NCI-H2029 (cell line): ENCODE measurements around the gene KLHDC7B.

Source experiments
- DNase-seq: peaks from one replicate; lab custom pipeline; 2025; lab: John Stamatoyannopoulos, UW

Gene KLHDC7B

GRCh38 chr22:50548040-50548920 lies 2.6 kb downstream of the KLHDC7B start:
- DNase-seq, result no peak

DNA sequence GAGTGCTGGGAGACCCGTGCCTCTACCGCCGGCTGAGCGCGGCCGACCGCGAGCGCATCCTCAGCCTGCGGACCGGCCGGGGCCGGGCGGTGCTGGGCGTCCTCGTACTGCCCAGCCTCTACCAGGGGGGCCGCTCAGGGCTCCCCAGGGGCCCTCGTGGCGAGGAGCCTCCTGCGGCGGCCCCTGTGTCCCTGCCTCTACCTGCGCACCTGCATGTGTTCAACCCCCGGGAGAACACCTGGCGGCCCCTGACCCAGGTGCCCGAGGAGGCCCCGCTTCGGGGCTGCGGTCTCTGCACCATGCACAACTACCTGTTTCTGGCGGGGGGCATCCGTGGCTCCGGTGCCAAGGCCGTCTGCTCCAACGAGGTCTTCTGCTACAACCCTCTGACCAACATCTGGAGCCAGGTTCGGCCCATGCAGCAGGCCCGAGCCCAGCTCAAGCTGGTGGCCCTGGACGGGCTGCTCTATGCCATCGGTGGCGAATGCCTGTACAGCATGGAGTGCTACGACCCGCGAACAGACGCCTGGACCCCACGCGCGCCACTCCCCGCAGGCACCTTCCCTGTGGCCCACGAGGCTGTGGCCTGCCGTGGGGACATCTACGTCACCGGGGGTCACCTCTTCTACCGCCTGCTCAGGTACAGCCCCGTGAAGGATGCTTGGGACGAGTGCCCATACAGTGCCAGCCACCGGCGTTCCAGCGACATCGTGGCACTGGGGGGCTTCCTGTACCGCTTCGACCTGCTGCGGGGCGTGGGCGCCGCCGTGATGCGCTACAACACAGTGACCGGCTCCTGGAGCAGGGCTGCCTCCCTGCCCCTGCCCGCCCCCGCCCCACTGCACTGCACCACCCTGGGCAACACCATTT lies 3.5 kb downstream of the KLHDC7B start:
- no peak for DNase-seq

DNA sequence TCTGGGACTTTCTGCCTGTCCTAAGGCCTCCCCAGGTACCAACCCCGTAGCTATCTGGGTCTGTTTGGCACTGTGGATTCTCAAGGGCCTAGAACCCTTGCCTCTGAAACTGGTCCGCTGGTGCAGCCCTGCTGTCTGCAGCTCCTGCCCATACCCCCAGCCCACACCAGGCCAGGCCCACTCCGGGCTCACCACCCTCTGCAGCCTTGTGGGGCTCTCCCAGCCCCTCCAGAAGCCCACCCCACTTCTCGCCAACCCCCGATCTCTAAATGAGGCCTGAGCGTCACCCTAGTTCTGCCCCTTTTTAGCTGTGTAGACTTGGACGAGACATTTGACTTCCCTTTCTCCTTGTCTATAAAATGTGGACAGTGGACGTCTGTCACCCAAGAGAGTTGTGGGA lies 4.7 kb downstream of the KLHDC7B start:
- DNase-seq, result no peak

DNA sequence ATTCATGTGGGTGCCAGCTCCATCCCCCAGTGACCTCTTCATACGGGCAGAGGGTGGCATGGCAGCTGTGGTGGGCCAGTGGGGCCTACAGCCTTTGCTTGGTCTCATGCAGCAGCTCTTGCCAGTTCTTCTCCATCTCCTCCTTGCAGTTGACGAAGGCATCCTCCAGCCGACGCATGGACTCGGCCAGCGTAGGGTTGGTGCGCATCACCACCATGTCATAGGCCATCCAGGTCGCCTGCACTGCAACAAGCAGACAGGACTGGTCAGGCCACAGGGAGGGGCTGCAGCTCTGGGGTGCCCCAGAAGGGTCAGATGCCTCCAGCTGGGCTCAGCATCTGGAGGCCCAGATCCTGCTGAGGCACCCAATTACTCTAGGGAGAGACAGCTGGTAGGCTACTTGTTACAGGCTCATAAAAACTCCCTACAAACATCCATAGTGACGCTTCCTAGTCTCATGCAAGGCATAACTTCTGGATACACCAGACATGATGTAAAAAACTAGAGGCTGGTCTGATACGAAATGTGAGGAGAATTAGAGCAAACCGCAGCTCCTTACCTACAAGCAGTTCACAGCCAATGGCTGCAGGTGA lies 5.6 kb downstream of the KLHDC7B start:
- DNase-seq, result no peak

DNA sequence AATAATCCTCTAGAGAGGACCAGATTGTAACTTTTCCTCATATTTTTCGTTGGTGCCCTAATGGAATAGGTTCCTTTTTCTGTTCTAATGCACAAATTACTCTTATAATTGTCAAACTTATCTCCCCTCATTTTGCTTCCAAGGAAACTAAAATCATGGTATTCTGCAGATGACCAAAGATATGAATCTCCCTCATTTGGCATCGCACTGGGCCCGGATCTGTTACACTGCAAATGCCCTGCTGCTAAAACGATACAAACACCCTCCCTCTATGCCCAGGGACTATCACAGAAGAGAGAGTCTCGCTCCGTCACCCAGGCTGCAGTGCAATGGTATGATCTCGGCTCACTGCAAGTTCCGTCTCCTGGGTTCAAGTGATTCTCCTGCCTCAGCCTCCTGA lies 7.6 kb downstream of the KLHDC7B start:
- DNase-seq, result no peak

DNA sequence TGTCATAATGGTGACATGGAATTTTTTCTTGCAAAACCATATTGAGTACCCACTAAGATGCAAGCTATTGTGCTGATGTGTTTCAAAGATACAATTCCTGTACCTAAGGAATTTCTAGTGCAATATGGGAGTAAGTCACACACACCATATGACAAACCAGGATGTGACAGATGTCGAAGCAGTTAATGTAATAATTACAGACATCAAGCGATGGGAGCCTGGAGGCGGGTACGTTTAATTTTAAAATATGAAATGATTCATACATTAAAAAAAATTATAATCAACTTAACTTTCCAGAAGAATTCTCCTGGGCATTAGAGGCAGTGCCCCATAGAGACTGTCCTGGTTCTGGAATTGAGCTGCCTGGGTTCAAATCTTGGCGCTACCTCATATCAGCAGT lies 11.0 kb downstream of the KLHDC7B start:
- DNase-seq, result no peak

GRCh38 chr22:50560034-50560433 lies 14.3 kb downstream of the KLHDC7B start:
- DNase-seq, result no peak

GRCh38 chr22:50561401-50562358 lies 16.0 kb downstream of the KLHDC7B start:
- DNase-seq, result no peak

DNA sequence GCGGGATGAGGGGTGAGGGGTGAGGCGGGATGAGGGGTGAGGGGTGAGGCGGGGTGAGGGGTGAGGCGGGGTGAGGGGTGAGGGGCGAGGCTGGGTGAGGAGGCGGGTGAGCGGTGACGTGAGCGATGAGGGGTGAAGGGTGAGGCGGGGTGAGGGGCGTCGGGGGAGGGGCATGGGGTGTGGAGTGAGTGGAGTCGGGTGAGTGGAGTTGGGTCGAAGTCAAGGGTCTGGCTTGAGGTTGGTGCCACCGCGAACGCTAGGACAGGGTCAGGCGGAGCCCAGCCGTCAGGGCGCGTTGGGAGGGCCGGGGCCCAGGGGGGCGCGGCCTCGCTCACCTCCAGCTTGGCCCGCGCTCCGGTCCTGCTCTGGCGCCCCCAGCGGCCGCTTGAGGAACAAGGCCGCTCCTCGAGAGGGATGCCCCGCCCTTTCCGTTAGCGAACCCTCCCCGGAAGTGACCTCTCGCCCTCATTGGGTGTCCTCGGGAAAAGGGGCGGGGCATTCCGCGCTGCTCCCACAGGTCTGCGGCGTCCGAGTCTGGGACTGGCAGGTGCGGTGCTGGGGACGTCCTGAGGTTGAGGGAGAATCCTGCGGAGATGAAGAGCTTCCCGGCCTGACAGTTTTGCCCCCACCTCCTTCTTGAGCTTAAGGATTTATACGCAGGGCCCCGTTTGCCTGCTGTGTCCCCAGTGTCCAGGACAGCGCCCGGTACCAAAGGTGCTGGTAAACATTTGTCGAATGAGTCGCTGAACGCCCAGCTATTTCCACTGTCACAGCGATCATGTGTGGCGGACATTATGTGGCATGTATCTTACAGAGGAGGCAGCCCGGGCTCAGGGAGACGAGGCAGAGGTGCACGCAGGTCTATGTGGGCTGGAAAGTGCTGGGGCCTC lies 17.1 kb downstream of the KLHDC7B start, which contains the start of gene SYCE3:
SYCE3 (minus strand) TSS at position 397 of the 890 bp plus-strand sequence. CDS start 6,514 bp downstream, outside the sequence.
- DNase-seq, result peak; percentile 87

- DNase-seq, result no peak
These were observed 17.9 kb downstream of the KLHDC7B start for GRCh38 chr22:50563413-50564160.

- no peak for DNase-seq
These were observed 18.6 kb downstream of the KLHDC7B start for GRCh38 chr22:50564289-50564688.

DNA sequence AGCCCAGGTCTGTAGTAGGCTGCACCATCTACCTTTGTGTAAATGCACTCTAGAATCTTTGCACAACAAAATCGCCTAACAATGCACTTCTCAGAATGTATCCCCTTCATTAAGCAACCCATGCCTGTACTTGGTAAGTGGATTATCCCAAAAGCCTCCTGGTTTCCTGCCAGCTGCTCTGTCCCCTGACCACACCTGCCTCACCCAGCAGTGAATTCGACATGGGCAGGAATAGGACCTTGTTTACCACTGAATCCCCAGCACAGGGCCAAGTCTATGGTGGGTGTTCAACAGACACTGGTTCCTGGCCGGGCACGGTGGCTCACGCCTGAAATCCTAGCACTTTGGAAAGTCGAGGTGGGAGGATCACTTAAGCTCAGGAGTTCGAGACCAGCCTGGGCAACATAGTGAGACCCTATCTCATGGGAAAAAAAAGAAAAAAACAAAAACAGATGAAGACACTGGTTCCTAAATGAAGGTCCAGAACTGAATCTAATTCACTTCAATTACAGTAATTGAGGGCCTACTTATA lies 22.1 kb downstream of the KLHDC7B start:
- DNase-seq, result no peak

DNA sequence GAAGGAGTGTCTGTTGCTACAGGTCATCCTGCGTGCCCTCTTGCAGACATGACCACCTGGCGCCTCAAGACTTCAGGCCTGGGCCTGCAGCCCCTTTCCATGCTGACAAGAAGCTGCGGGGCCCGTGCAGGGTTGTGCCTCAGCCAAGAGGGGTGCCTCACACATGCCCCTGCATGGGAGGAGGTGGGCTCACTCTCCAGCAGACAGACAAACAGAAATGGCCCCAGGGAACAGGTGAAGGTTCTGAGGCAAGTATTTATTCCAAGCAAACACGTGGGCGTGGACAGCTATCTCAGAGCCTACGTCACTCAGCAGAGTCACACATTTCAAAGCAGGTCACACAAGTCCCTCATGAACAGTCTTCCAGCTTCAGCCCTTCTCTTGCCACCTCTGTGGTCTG lies 22.9 kb downstream of the KLHDC7B start:
- DNase-seq, result no peak

GRCh38 chr22:50569041-50569459 lies 23.4 kb downstream of the KLHDC7B start:
- DNase-seq, result no peak

- DNase-seq, result no peak
These were observed 24.3 kb downstream of the KLHDC7B start for GRCh38 chr22:50569896-50570535.

- DNase-seq, result no peak
These were observed 25.2 kb downstream of the KLHDC7B start for GRCh38 chr22:50570861-50571260.

- no peak for DNase-seq
These were observed 25.8 kb downstream of the KLHDC7B start for GRCh38 chr22:50571264-50572175.

DNA sequence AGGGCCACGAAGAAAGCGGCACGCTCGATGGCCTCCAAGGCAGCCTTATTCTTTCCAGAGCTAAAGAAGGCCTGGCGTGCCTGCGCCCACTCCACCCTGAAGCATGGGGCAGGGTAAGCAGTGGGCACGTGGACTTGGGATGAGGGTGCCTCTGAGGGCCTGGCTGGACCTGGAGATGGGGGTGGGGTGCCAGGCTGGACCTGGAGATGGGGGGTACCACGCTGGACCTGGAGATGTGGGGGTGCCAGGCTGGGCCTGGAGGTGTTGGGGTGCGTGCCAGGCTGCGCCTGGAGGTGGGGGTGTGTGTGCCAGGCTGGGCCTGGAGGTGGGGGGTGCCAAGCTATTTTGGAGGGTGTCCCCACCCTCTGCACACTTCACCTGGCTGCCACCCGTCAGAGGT lies 27.3 kb downstream of the KLHDC7B start:
- DNase-seq, result no peak
